LNCAP (cell line): Measurements from ENCODE around the gene CAPZA3.

Experiments
- CTCF ChIP-seq: fragments of 450-650 bp; IDR thresholded peaks from 2 replicates; pipeline ENCODE4 v1.5.1; 2017; ENCODE audit warnings: mild to moderate bottlenecking

CAPZA3 gene

DNA sequence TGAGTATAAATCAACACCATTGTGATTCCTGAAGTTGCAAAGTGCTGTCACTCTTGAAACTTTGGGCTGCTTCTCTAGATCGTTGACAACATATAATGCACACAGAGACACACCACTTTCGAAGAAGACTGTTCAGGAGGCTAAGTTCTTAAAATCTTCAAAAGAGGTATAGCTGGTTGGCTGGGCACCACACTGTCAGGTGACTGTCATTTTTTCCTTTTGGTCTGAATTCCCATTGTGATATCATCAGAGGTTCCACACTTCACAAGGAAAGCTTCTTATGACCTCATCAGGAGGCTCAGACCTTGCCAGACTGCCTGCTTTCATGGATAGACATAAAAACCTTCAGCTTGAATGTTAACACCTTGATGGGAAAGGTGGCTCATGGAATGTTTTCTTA is at the start of gene CAPZA3, which contains the start of gene PLCZ1:
Gene CAPZA3 (plus strand): TSS at position 301 of the 400 bp plus-strand sequence. CDS start 150 bp downstream, outside the sequence.
Gene PLCZ1 (minus strand): TSS at position 194 of the 400 bp plus-strand sequence. CDS start 641 bp downstream, outside the sequence.
- TF ChIP-seq CTCF = no peak

- TF ChIP-seq CTCF = no peak
Measured at GRCh38 chr12:18689771-18690170, 48.1 kb upstream of the CAPZA3 start.

- no peak for TF ChIP-seq CTCF
Measured at GRCh38 chr12:18690653-18691052, 47.3 kb upstream of the CAPZA3 start.

DNA sequence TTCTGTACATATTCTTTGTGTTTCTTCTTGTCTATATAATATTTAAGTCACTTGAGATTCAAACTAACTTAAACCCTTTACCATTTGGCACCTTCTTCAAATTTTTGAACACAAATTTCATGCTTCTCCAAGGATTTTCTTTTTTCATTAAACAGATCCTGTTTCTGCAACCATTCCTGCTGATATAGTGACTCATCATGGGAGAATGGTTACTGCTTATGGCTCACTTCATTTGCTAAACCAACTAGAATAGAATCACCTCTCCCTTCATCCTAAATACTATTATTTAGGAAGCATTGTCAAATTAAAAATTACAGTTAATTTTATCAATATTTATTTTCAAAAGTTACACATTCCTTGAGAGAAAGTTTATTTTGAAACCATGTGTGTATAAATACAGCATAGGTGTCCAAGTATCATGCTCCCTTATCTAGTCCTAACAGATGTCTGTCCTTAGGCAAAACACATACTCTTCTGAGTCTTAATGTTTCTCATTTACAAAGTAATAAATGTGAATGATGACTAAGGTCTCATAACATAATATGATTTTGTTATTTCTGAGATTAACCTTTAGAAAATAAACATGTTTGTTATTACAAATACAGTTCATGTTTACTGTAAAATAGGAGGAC is 40.8 kb upstream of the CAPZA3 start:
- TF ChIP-seq CTCF = no peak

DNA sequence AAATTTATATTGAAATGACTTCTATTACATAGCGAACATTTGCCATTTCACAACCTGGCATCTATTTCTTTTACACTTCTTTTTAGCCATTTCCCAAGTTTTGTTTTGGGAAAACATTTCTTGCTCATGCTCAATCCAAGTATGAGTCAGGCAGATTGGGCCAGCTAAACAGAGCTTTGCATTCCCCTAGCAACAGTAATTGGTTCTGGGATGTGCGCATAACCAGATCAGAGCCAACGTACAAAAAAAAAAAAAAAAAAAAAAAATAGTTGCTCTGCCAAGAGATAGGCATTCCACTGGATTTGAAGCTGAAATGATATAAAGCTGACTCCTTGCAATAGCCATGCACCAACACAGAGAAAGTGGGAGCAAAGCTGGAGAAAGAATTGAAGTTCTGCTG is 37.6 kb upstream of the CAPZA3 start:
- TF ChIP-seq CTCF = no peak

DNA sequence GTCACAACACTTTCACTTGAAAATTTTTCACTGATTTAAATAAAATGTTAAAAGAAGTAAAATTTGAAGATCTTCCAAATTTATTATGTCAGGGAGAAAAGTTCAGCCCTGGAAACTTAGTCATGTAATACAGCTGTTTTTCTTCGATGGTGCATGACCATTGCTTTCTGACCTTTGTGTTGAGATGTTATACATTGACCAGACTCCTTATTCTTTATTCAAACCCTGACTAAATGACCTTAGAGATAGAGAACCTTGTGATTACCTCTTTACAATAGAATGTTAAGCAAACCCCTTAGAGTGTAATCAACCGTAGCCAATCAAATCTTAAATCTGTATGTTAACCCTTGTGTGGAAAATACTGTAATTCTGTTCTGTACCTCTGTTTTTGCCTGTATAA is 34.6 kb upstream of the CAPZA3 start:
- TF ChIP-seq CTCF = no peak

DNA sequence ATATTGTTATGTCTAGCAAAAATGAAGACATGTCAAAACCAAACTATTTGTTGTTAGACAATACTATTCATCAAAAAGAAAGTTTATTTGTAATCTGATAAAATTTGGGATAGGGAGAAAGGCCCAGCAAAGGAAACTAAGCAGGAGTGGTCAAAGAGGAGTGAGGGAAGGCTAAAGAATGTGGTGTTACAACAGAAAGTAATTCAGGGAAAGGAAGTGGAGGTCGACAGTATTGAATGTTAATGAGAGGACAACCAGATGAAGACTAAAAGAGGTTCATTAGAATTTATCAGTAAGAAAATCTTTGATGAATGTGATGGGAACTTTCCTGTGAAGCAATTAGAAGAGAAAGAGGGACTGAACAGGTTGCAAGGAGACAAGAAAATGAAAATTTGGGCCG is 34.0 kb upstream of the CAPZA3 start:
- no peak for TF ChIP-seq CTCF

DNA sequence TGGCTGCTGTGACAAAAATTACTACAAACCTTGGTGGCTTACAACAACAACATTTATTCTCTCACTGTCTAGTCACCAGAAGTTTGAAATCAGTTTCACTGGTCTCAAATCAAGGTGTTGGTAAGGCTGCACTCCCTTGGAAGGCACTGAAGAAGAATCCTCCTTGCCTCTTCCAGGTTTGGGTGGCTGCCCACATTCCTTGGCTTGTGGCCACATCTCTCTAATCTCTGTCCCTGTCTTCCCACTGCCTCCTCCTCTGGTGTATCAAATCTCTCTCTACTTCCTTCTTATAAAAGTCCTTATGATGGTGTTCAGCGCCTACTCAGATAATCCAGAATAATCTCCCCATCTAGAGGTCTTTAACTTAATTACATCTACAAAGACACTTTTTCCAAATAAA is 31.1 kb upstream of the CAPZA3 start:
- TF ChIP-seq CTCF = no peak
